H1 (cell line): ENCODE measurements around the gene TGFB1. TPM values are rescaled to one million over a fixed set of nuclear protein-coding genes. Genes with fewer than 3 reads are reported as not detected.
A peak's percentile ranks its signal among the peaks of the same experiment; 100 is the strongest.

Experiments used
- CTCF ChIA-PET: fragments of 300-600 bp; sonication (Branson Sonifier 250); formaldehyde crosslinking; loops from one replicate; lab custom pipeline; 2021; ENCODE audit not compliant: partially characterized antibody; lab: Charles Lee
- POLR2A ChIA-PET: fragments of 300-600 bp; sonication (Branson Sonifier 250); formaldehyde crosslinking; loops from one replicate; lab custom pipeline; 2021; ENCODE audit warnings: inconsistent platforms; ENCODE audit not compliant: partially characterized antibody; lab: Charles Lee
- DNase-seq, 2 experiments: peaks; one replicate each; pipeline versions ENCODE4 v3.0.0 to v3.0.0-alpha.2; 2010 to 2022; ENCODE audit warnings: low spot score in 2 of 2, low read depth in 1 of 2, mixed read lengths in 1 of 2
- FAIRE-seq: peaks from 2 replicates; lab custom pipeline; 2011; peaks lifted over from hg19 to GRCh38; lab: Jason Lieb, UNC
- H2AFZ ChIP-seq: 2 replicates; pipeline ENCODE4 v1.8.1; 2012; ENCODE audit warnings: low read length, inconsistent platforms
- H2AK5ac ChIP-seq: 2 replicates; pipeline ENCODE4 v1.6.1; 2013; ENCODE audit warnings: low read depth, low read length
- H2BK120ac ChIP-seq: replicated peaks from 2 replicates; pipeline ENCODE3; 2013; ENCODE audit warnings: low read depth, low read length, inconsistent platforms
- H2BK12ac ChIP-seq: 2 replicates; pipeline ENCODE4 v1.6.1; 2013; ENCODE audit warnings: low read depth, low read length
- H2BK15ac ChIP-seq: 2 replicates; pipeline ENCODE4 v1.6.1; 2013; ENCODE audit warnings: low read length
- H2BK20ac ChIP-seq: 2 replicates; pipeline ENCODE4 v1.6.1; 2013; ENCODE audit warnings: low read length
- H2BK5ac ChIP-seq: 2 replicates; pipeline ENCODE4 v1.6.1; 2013; ENCODE audit warnings: low read depth, low read length
- H3K14ac ChIP-seq: 2 replicates; pipeline ENCODE4 v1.6.1; 2013; ENCODE audit warnings: inconsistent platforms; ENCODE audit not compliant: insufficient read length
- H3K18ac ChIP-seq: 2 replicates; pipeline ENCODE4 v1.6.1; 2013; ENCODE audit warnings: low read length; ENCODE audit errors: extremely low read depth
- H3K23ac ChIP-seq: 2 replicates; pipeline ENCODE4 v1.6.1; 2013; ENCODE audit warnings: inconsistent platforms; ENCODE audit not compliant: insufficient read length
- H3K23me2 ChIP-seq: 2 replicates; pipeline ENCODE4 v1.6.1; 2013; ENCODE audit warnings: low read depth, low read length
- H3K27ac ChIP-seq: 2 replicates; pipeline ENCODE4 v1.6.1; 2011; ENCODE audit warnings: low read depth, low read length, inconsistent platforms
- H3K27me3 ChIP-seq, 4 experiments: replicated peaks in 1 of 4; 1 replicate in 1 of 4; 2 replicates in 3 of 4; pipeline versions ENCODE4 v1.6.1 to v1.8.1; 2011 to 2013; ENCODE audit warnings: low read length in 3 of 4, mild to moderate bottlenecking in 3 of 4, inconsistent platforms in 2 of 4, mixed read lengths in 2 of 4, moderate library complexity in 1 of 4; ENCODE audit not compliant: control insufficient read depth in 3 of 4, insufficient read depth in 3 of 4; ENCODE audit errors: extremely low read depth in 1 of 4
- H3K36me3 ChIP-seq, 4 experiments: 2 replicates each; pipeline versions ENCODE4 v1.6.1 to v1.8.1; 2011 to 2013; ENCODE audit warnings: mild to moderate bottlenecking in 4 of 4, low read length in 3 of 4, moderate library complexity in 2 of 4, control low read depth in 1 of 4, inconsistent platforms in 1 of 4; ENCODE audit not compliant: insufficient read depth in 4 of 4, control insufficient read depth in 2 of 4
- H3K4ac ChIP-seq: replicated peaks from 2 replicates; pipeline ENCODE3; 2013; ENCODE audit warnings: low read length, low read depth, mixed read lengths, inconsistent platforms; ENCODE audit not compliant: insufficient read length
- H3K4me1 ChIP-seq, 4 experiments: replicated peaks in 1 of 4; 1 replicate in 1 of 4; 2 replicates in 3 of 4; pipeline versions ENCODE4 v1.6.1 to v1.8.1; 2011 to 2013; ENCODE audit warnings: low read length in 3 of 4, inconsistent platforms in 2 of 4, mixed read lengths in 1 of 4; ENCODE audit not compliant: insufficient read depth in 4 of 4, control insufficient read depth in 3 of 4
- H3K4me2 ChIP-seq, 2 experiments: 2 replicates each; pipeline versions ENCODE4 v1.6.1 to v1.8.1; 2011 to 2013; ENCODE audit warnings: low read depth in 2 of 2, low read length in 2 of 2, control low read depth in 1 of 2, inconsistent platforms in 1 of 2, mild to moderate bottlenecking in 1 of 2; ENCODE audit not compliant: insufficient read depth in 1 of 2
- H3K4me3 ChIP-seq, 4 experiments: fragments of 200-600, 300-600 bp in 1 of 4; sonication (generic), shearing (Covaris generic), sonication (Bioruptor Twin) in 1 of 4; 2 replicates each; pipeline versions ENCODE4 v1.5.1 to v1.8.1; 2011 to 2016; ENCODE audit warnings: low read length in 4 of 4, low read depth in 3 of 4, control low read depth in 2 of 4, inconsistent platforms in 2 of 4, mild to moderate bottlenecking in 2 of 4, mixed read lengths in 1 of 4, moderate library complexity in 1 of 4; ENCODE audit not compliant: insufficient read depth in 2 of 4; ENCODE audit errors: extremely low read depth in 1 of 4
- H3K56ac ChIP-seq: replicated peaks from 2 replicates; pipeline ENCODE3; 2013; ENCODE audit warnings: low read depth, mild to moderate bottlenecking, mixed read lengths, low read length, inconsistent platforms; ENCODE audit not compliant: insufficient read length
- H3K79me1 ChIP-seq: 2 replicates; pipeline ENCODE4 v1.6.1; 2013; ENCODE audit warnings: low read depth, low read length, control low read depth
- H3K79me2 ChIP-seq, 2 experiments: 2 replicates each; pipeline versions ENCODE4 v1.6.1 to v1.8.1; 2012 to 2013; ENCODE audit warnings: low read length in 2 of 2, mild to moderate bottlenecking in 2 of 2, inconsistent platforms in 1 of 2; ENCODE audit not compliant: insufficient read depth in 2 of 2, control insufficient read depth in 1 of 2
- H3K9ac ChIP-seq, 4 experiments: replicated peaks in 1 of 4; 1 replicate in 1 of 4; 2 replicates in 3 of 4; pipeline versions ENCODE4 v1.6.1 to v1.8.1; 2011 to 2013; ENCODE audit warnings: low read depth in 3 of 4, low read length in 3 of 4, control low read depth in 2 of 4, mild to moderate bottlenecking in 2 of 4, moderate library complexity in 2 of 4, inconsistent platforms in 1 of 4; ENCODE audit errors: extremely low read depth in 1 of 4
- H3K9me3 ChIP-seq, 2 experiments: 2 replicates each; pipeline versions ENCODE4 v1.6.1 to v1.8.1; 2012 to 2013; ENCODE audit warnings: mild to moderate bottlenecking in 2 of 2, moderate library complexity in 2 of 2, control low read depth in 1 of 2, inconsistent platforms in 1 of 2, low read depth in 1 of 2, low read length in 1 of 2, mixed read lengths in 1 of 2; ENCODE audit not compliant: insufficient read depth in 2 of 2
- H4K20me1 ChIP-seq, 2 experiments: replicated peaks in 1 of 2; 2 replicates each; pipeline versions ENCODE3 to v1.8.1; 2011 to 2013; ENCODE audit warnings: inconsistent platforms in 2 of 2, low read length in 2 of 2, mild to moderate bottlenecking in 1 of 2; ENCODE audit not compliant: insufficient read depth in 2 of 2, control insufficient read depth in 1 of 2
- H4K5ac ChIP-seq: 2 replicates; pipeline ENCODE4 v1.6.1; 2013; ENCODE audit warnings: low read length, low read depth, mixed read lengths, inconsistent platforms; ENCODE audit not compliant: insufficient read length
- H4K8ac ChIP-seq: 2 replicates; pipeline ENCODE4 v1.8.0; 2013; ENCODE audit warnings: mild to moderate bottlenecking, moderate library complexity, low read length, inconsistent platforms; ENCODE audit not compliant: insufficient read depth; ENCODE audit errors: extremely low read depth
- H4K91ac ChIP-seq: replicated peaks from 2 replicates; pipeline ENCODE3; 2013; ENCODE audit warnings: low read length, mixed read lengths, inconsistent platforms; ENCODE audit not compliant: insufficient read length
- ASH2L ChIP-seq: fragments of 200-600, 300-600 bp; sonication (generic); IDR thresholded peaks from one replicate; pipeline ENCODE4 v1.7.1; 2017; ENCODE audit warnings: low read length
- BRCA1 ChIP-seq: IDR thresholded peaks from 2 replicates; pipeline ENCODE4 v1.6.1; 2012; ENCODE audit warnings: low read depth, low read length, improper control_type of control experiment
- CBX8 ChIP-seq: fragments of 300-800, 300-1000 bp; sonication (generic); IDR thresholded peaks from 2 replicates; pipeline ENCODE4 v1.7.1; 2016; ENCODE audit warnings: low read depth, low read length, borderline replicate concordance
- CHD2 ChIP-seq: IDR thresholded peaks from 2 replicates; pipeline ENCODE4 v1.6.1; 2012; ENCODE audit warnings: low read length, improper control_type of control experiment
- E2F6 ChIP-seq: IDR thresholded peaks from 2 replicates; pipeline ENCODE4 v1.6.1; 2012; ENCODE audit warnings: inconsistent platforms
- JUND ChIP-seq: IDR thresholded peaks from 2 replicates; pipeline ENCODE4 v1.6.1; 2011; ENCODE audit warnings: mild to moderate bottlenecking, improper control_type of control experiment, low read length
- KDM4A ChIP-seq: IDR thresholded peaks from one replicate; pipeline ENCODE4 v1.7.1; 2012; ENCODE audit warnings: low read depth, mild to moderate bottlenecking, moderate library complexity, low read length, inconsistent platforms; ENCODE audit not compliant: severe bottlenecking
- KDM5A ChIP-seq: fragments of 200-600 bp; IDR thresholded peaks from 2 replicates; pipeline ENCODE4 v1.7.1; 2012; ENCODE audit warnings: mild to moderate bottlenecking, low read length, inconsistent platforms, mixed read lengths
- SIRT6 ChIP-seq: IDR thresholded peaks from one replicate; pipeline ENCODE4 v1.7.1; 2012; ENCODE audit warnings: low read length, inconsistent platforms
- SP2 ChIP-seq: IDR thresholded peaks from 2 replicates; pipeline ENCODE4 v1.6.1; 2012; ENCODE audit warnings: mild to moderate bottlenecking, low read length, inconsistent platforms
- TAF1 ChIP-seq: IDR thresholded peaks from 2 replicates; pipeline ENCODE4 v1.6.1; 2011; ENCODE audit warnings: mild to moderate bottlenecking, low read depth, low read length
- TBP ChIP-seq: IDR thresholded peaks from 2 replicates; pipeline ENCODE4 v1.6.1; 2011; ENCODE audit warnings: low read depth, low read length, improper control_type of control experiment
- WGBS, 2 experiments: shearing (Covaris generic) in 1 of 2; methylation state at CpG; one replicate each; pipeline versions ENCODE4 v1.1.6 to v1.1.7; 2013 to 2015; ENCODE audit warnings: low lambda C conversion rate in 2 of 2, mixed read lengths in 2 of 2, inconsistent platforms in 1 of 2, low coverage in 1 of 2, missing lambda C conversion rate in 1 of 2; ENCODE audit not compliant: insufficient replicate concordance in 2 of 2, insufficient coverage in 1 of 2, insufficient read length in 1 of 2; ENCODE audit errors: extremely low coverage in 1 of 2, missing lambda C conversion rate in 1 of 2; 5-methylcytosine and 5-hydroxymethylcytosine counted together
- polyA plus RNA-seq, 7 experiments: library from polyadenylated mRNA; depleted of rRNA in 3 of 7; stranded (reverse) in 5 of 7; unstranded in 2 of 7; fragments of >200 nt in 5 of 7; fragments of 200-250 nt in 2 of 7; gene quantifications; 1 replicate in 5 of 7; 2 replicates in 1 of 7; 4 replicates in 1 of 7; pipeline versions ENCODE4 v1.2.1 to v1.2.3, GENCODE V29; 2011 to 2013; ENCODE audit warnings: missing spikeins in 2 of 7, mixed read lengths in 2 of 7
- total RNA-seq: library from RNA; stranded (reverse); fragmentation: NEBNext Ultra II Directional; extraction: Animal tissue kit (Norgen Biotek cat#: 25700); gene quantifications from 2 replicates; pipeline ENCODE4 v1.2.1, GENCODE V29; 2021

TGFB1 gene
- total and polyA plus RNA-seq, 2 of the 8 experiments (the other 6 are each of a cell fraction or from before 2014, with no cell fraction given), result 1.7 to 10.6 TPM

- Histone ChIP-seq H3K27me3 (no peaks in the 10 kb centered on the region), H4K5ac (peak overlapping the region; percentile 91), H4K91ac (peak overlapping the region; percentile 1), H2BK20ac (peak overlapping the region; percentile 61; the same call in 1 of the 2 replicates), H3K9me3 (no peaks in the 10 kb centered on the region), H3K4ac (peak overlapping the region; percentile 87), H3K18ac (peak overlapping the region; percentile 93; the same call in 1 of the 2 replicates), H3K79me2 (no peaks in the 10 kb centered on the region), H2BK15ac (0 out of 2 replicates have a peak overlapping the region, but pooled peaks have one; percentile 46), H3K4me3 (peak overlapping the region; percentile 84 to 95 (median 90); a peak in 7 of 8 replicates), H4K8ac (peak overlapping the region; percentile 98; the same call in 1 of the 2 replicates), H3K27ac (peak overlapping the region; percentile 98), H3K23me2 (peaks cover 6% of the 10 kb centered on the region), H3K9ac (peak overlapping the region; percentile 73 to 97 (median 96)), H4K20me1 (no peaks in the 10 kb centered on the region), H2AK5ac (peak overlapping the region; percentile 95), H3K56ac (peak overlapping the region; percentile 66), H3K4me2 (peak overlapping the region; percentile 82 to 83), H3K79me1 (peaks cover 6% of the 10 kb centered on the region), H2AFZ (peak overlapping the region; percentile 88), H2BK12ac (peak overlapping the region; percentile 97; the same call in 1 of the 2 replicates), H3K23ac (no peak overlapping the region), H3K4me1 (peaks cover 0 to 6% (median 2%) of the 10 kb centered on the region in 4 experiments; a peak in 2 of 7 replicates), H3K14ac (no peak overlapping the region), H3K36me3 (no peaks in the 10 kb centered on the region), H2BK120ac (peak overlapping the region; percentile 11), H2BK5ac (peak overlapping the region; percentile 93)
- DNase-seq (no peak), FAIRE-seq (no peak)
- WGBS, 2 experiments, result 80% methylated on average over 14 of the region's 14 CpGs; no CpG with 5 or more reads in 1 of the 2 experiments
- POLR2A ChIA-PET, result interaction anchor here (0.7 to 3.1 kb wide), 15 partner anchors 9 to 504 kb away, joined by 3 to 29 read pairs (median 4); partner anchors contain the start of genes B3GNT8, DMAC2 and TGFB1
- CTCF ChIA-PET, result interaction anchor here (0.5 to 4.6 kb wide), 12 partner anchors 8 to 238 kb away, joined by 3 to 37 read pairs (median 4); partner anchors contain the start of gene TGFB1
- TF ChIP-seq SP2 (no peak), KDM5A (no peak), CBX8 (no peak), ASH2L (no peak), BRCA1 (no peak), CHD2 (no peak), SIRT6 (no peak), TAF1 (no peak), KDM4A (no peak), TBP (no peak), JUND (no peak), E2F6 (no peak)
Observed at GRCh38 chr19:41364524-41365391, 11.0 kb upstream of the TGFB1 start.
